CD4-positive, alpha-beta T cell treated with Interleukin-2 at 100 ng/mL for 4 hours (primary cell): ENCODE measurements around the gene UBE2E1.
"Not testable (repeated sequence)": the region's sequence is repeated elsewhere in the genome, so short reads cannot be mapped to it uniquely, and the experiment has no call there.

Experiments used
- DNase-seq: peaks from one replicate; pipeline ENCODE4 v3.0.0-alpha.2; 2020; ENCODE audit warnings: low spot score

UBE2E1 gene

DNA sequence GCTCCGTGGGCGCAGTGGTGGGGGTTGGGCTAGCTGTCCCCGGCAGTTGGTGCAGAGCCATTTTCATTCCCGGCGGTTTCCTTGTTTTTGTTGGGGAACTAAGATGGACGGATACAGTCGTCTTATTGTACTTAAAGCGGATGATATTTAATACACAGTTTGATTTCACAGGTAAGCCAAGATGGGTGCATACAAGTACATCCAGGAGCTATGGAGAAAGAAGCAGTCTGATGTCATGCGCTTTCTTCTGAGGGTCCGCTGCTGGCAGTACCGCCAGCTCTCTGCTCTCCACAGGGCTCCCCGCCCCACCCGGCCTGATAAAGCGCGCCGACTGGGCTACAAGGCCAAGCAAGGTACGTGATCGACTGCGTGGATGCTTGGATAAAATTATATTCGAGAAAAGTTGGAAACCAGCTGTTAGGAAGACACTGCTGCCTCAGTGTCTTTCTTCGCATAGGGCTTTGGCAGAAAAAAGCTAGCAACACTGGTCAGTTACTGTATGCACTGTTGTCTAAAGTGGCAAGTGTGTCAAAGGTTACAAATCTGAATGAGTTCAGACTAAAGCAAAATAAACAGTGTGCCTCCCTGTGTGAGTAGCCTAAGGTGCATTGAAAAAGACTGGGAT is 112.0 kb downstream of the UBE2E1 start:
- DNase-seq: not testable (repeated sequence)

- not testable (repeated sequence) for DNase-seq
Observed at GRCh38 chr3:23918331-23918730, 112.6 kb downstream of the UBE2E1 start.

- no peak for DNase-seq
Observed at GRCh38 chr3:23919628-23920027, 113.9 kb downstream of the UBE2E1 start.

- no peak for DNase-seq
Observed at GRCh38 chr3:23920151-23920655, 114.4 kb downstream of the UBE2E1 start.

DNA sequence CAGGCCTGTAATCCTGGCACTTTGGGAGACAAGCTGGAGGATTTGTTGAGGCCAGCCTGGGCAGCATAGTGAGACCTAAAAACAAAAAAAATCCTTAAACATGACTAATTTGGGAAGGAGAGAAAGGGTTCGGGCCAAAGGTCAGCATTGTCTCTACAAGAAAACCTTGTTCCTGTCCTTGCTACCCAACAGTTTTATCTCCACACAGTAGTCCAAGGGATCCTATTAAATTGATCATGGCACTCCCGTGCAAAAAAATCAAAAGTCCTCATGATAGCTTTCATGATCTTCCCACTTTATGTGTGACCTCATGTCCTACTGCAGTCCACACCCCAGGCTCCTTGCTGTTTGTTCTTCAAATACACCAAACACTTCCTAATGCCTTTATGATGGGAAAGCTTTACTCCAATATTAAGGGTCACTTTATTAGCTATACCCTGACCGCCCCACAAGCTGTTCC is 115.3 kb downstream of the UBE2E1 start:
- no peak for DNase-seq

GRCh38 chr3:23923786-23924185 is 118.0 kb downstream of the UBE2E1 start:
- DNase-seq: no peak

GRCh38 chr3:23926246-23926645 is 120.5 kb downstream of the UBE2E1 start:
- DNase-seq: no peak

GRCh38 chr3:23926736-23927135 is 121.0 kb downstream of the UBE2E1 start:
- no peak for DNase-seq

DNA sequence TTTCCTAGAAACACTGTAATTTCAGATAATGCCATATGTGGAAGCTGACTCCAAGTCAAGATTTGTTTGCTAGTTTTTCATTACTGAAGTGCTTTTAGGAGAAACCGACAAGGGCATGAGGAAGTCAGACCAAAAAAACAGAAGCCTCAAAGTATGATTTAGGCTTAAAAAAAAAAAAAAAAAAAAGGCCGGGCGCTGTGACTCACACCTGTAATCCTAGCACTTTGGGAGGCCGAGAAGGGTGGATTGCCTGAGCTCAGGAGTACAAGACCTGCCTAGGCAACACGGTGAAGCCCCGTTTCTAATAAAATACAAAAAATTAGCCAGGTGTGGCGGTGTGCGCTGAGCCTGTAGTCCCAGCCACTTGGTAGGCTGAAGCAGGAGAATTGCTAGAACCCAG is 122.8 kb downstream of the UBE2E1 start:
- DNase-seq: no peak

DNA sequence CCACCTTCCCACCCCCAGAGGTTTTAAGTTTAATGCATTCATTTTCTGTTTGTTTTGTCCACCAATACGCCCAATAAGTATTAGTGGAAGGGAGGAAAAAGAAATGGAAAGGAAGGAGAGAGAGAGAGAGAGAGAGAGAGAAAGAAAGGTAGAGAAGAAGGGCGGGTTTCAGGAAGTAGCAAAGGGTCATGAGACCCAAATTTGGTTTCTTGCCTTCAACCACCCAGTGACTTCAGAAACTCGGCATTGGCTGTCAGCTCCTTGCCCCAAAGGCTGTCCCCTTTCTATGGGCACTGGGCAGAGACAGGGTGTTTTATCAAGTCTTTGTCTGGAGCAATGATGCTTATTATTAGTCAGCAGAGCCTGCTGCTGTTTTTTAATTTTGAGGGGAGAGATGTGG is 125.8 kb downstream of the UBE2E1 start:
- no peak for DNase-seq

DNA sequence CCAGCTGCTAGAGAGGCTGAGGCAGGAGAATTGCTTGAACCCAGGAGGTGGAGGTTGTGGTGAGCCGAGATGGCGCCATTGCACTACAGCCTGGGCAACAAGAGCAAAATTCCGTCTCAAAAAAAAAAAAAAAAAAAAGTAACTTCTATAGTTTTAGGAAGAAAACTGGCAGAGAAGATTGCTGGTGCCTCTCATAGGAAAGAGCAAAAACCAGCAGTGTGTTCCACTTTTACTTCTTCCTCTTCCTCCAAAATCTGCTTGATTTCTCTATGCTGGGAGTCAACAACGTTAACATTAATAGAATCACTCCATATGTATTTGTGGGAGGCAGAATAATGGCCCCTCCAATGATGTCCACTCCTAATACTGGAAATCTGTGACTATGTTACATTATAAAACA is 126.8 kb downstream of the UBE2E1 start:
- DNase-seq: no peak

DNA sequence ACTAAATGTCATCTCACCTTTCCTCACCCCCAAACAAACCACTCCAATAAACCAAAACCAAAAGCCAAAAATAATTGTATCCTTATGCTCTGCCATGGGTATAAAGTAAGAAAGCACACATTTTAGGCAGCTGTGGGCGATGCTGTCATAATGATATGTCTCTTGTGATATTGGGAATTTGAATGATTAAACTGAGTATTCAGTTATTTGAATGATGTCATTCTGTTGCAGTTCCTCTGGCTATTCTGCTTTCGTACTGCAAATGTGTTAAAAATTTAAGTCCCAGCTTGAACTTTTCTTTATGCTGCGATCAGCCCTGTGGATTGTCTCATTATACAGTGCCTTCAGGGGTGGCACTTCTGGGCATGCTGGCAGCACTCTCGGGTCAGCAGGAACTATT is 128.5 kb downstream of the UBE2E1 start:
- DNase-seq: no peak

GRCh38 chr3:23937296-23937695 is 131.5 kb downstream of the UBE2E1 start:
- no peak for DNase-seq

GRCh38 chr3:23938688-23939087 is 132.9 kb downstream of the UBE2E1 start:
- no peak for DNase-seq

DNA sequence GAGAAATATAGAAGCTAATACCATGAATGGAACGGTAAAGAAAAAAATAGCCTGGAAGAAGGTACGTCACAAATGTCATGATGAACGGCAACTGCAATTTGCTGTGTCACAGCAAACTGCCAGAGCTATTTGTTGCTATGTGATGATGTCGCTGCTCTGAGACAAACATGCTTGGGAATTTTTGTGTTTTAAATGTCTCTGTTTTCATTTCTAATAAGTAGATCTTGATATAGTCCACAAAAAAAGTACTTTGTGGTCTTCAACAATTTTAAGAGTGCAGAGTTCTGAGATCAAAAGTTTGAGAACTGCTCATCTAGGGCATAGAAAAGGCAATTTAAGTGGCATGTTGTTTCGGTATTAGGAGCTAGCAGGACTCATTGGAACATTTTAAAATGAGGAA is 135.0 kb downstream of the UBE2E1 start:
- no peak for DNase-seq
